CD4-positive, alpha-beta T cell (primary cell): ENCODE results near the gene CD83. TPM values are rescaled to one million over a fixed set of nuclear protein-coding genes. Genes with fewer than 3 reads are reported as not detected.

ENCODE experiments used
- ATAC-seq: fragments of 200-7000 bp; cut with Tn5 transposase; one replicate; pipeline ENCODE4 v1.10.0; 2022; ENCODE audit warnings: mild to moderate bottlenecking; ENCODE audit not compliant: poor library complexity
- CTCF ChIA-PET: fragments of 350-600 bp; sonication (Branson Sonifier 250); formaldehyde crosslinking; loops from one replicate; lab custom pipeline; 2021; ENCODE audit warnings: antibody characterized with exemption, inconsistent platforms; lab: Charles Lee
- POLR2A ChIA-PET: fragments of 350-600 bp; sonication (Branson Sonifier 250); formaldehyde crosslinking; loops from one replicate; lab custom pipeline; 2021; ENCODE audit warnings: antibody characterized with exemption, inconsistent platforms; lab: Charles Lee
- DNase-seq, 14 experiments: peaks; one replicate each; pipeline ENCODE4 v3.0.0-alpha.2; 2013 to 2020; ENCODE audit warnings: mixed read lengths in 2 of 14
- H3K27ac ChIP-seq, 2 donors: one replicate each; pipeline versions ENCODE4 v1.5.1 to v1.7.0; 2013; ENCODE audit warnings: low read length in 2 of 2, low read depth in 1 of 2, mild to moderate bottlenecking in 1 of 2
- H3K27me3 ChIP-seq, 2 experiments: 1 replicate in 1 of 2; 2 replicates in 1 of 2; pipeline versions ENCODE4 v1.6.1 to v1.7.0; 2013; ENCODE audit warnings: low read length in 2 of 2, control low read depth in 1 of 2, mild to moderate bottlenecking in 1 of 2, moderate library complexity in 1 of 2; ENCODE audit not compliant: insufficient read depth in 2 of 2, control insufficient read depth in 1 of 2
- H3K36me3 ChIP-seq: one replicate; pipeline ENCODE4 v1.6.1; 2013; ENCODE audit warnings: low read length, control low read depth; ENCODE audit not compliant: insufficient read depth
- H3K4me1 ChIP-seq: one replicate; pipeline ENCODE4 v1.6.1; 2013; ENCODE audit warnings: low read length, control low read depth; ENCODE audit not compliant: insufficient read depth
- H3K4me3 ChIP-seq: one replicate; pipeline ENCODE4 v1.5.1; 2013; ENCODE audit warnings: mild to moderate bottlenecking, low read length, moderate library complexity
- H3K9me3 ChIP-seq, 2 experiments: 1 replicate in 1 of 2; 2 replicates in 1 of 2; pipeline versions ENCODE4 v1.6.1 to v1.7.0; 2013; ENCODE audit warnings: low read length in 2 of 2, mild to moderate bottlenecking in 2 of 2, control low read depth in 1 of 2, moderate library complexity in 1 of 2; ENCODE audit not compliant: control insufficient read depth in 1 of 2, insufficient read depth in 1 of 2
- H3K27ac Mint-ChIP-seq: one replicate; pipeline ENCODE4 v1.8.0; 2020; ENCODE audit warnings: mixed read lengths
- H3K27me3 Mint-ChIP-seq: one replicate; pipeline ENCODE4 v1.8.0; 2021; ENCODE audit warnings: mixed read lengths
- H3K36me3 Mint-ChIP-seq: one replicate; pipeline ENCODE4 v1.8.0; 2021; ENCODE audit warnings: low read depth, mixed read lengths
- H3K4me1 Mint-ChIP-seq: one replicate; pipeline ENCODE4 v1.8.0; 2021; ENCODE audit warnings: low read depth, mixed read lengths
- H3K4me3 Mint-ChIP-seq: one replicate; pipeline ENCODE4 v1.8.0; 2020; ENCODE audit warnings: mild to moderate bottlenecking, mixed read lengths
- H3K9me3 Mint-ChIP-seq: one replicate; pipeline ENCODE4 v1.8.0; 2020; ENCODE audit warnings: mixed read lengths
- CTCF ChIP-seq: fragments of 200-600 bp; IDR thresholded peaks from one replicate; pipeline ENCODE4 v1.8.0; 2022; ENCODE audit warnings: antibody characterized with exemption, mild to moderate bottlenecking
- intact Hi-C, 2 experiments: fragments of 100-400 bp; cut with DNase I in 1 of 2; cut with micrococcal nuclease in 1 of 2; formaldehyde crosslinking; loops; one replicate each; pipeline versions ENCODE4 v1.15.1 to v1.9.0; 2023 to 2025; cut with DNase I, micrococcal nuclease
- total RNA-seq, 174 experiments: library from RNA in 2 of 174; stranded (reverse) in 2 of 174; gene quantifications; one replicate each; pipeline ENCODE4 v1.2.3 and lab custom pipeline; 2021 to 2026

The CD83 gene
- total RNA-seq, 2 experiments from 2014 or later: 35.3 to 36.4 TPM

- Mint-ChIP-seq H3K27ac (no peak overlapping the region), H3K27me3 (no peaks in the 10 kb centered on the region), H3K36me3 (no peaks in the 10 kb centered on the region), H3K9me3 (no peaks in the 10 kb centered on the region), H3K4me1 (no peaks in the 10 kb centered on the region), H3K4me3 (no peak overlapping the region)
- ChIA-PET POLR2A (no interaction called here), CTCF (interaction anchor here (2.0 kb wide), 1 partner anchor 16 kb away, joined by 8 read pairs; no protein-coding TSS in a partner anchor)
- H3K9me3 ChIP-seq: no peaks in the 10 kb centered on the region
- no peak for DNase-seq
- no peak for TF ChIP-seq CTCF
- intact Hi-C loops: no loop called here
- H3K4me1 ChIP-seq: no peaks in the 10 kb centered on the region
- H3K27ac ChIP-seq: no peak overlapping the region
- no peak for ATAC-seq
- H3K27me3 ChIP-seq: no peaks in the 10 kb centered on the region
- H3K4me3 ChIP-seq: no peak overlapping the region
- H3K36me3 ChIP-seq: no peaks in the 10 kb centered on the region
Measured at GRCh38 chr6:14082771-14083170, 34.8 kb upstream of the CD83 start.

GRCh38 chr6:14083262-14083661 is 34.3 kb upstream of the CD83 start:
- Mint-ChIP-seq H3K27me3 (no peaks in the 10 kb centered on the region), H3K4me1 (no peaks in the 10 kb centered on the region), H3K27ac (no peak overlapping the region), H3K36me3 (no peaks in the 10 kb centered on the region), H3K9me3 (no peaks in the 10 kb centered on the region), H3K4me3 (no peak overlapping the region)
- no peak for ATAC-seq
- no peak overlapping the region for H3K4me3 ChIP-seq
- H3K27ac ChIP-seq: no peak overlapping the region
- H3K27me3 ChIP-seq: no peaks in the 10 kb centered on the region
- H3K9me3 ChIP-seq: no peaks in the 10 kb centered on the region
- ChIA-PET POLR2A (interaction anchor here (0.5 kb wide), 1 partner anchor 494 kb away, joined by 3 read pairs; no protein-coding TSS in a partner anchor), CTCF (interaction anchor here (2.0 kb wide), 1 partner anchor 17 kb away, joined by 8 read pairs; no protein-coding TSS in a partner anchor)
- no peak for TF ChIP-seq CTCF
- no peaks in the 10 kb centered on the region for H3K4me1 ChIP-seq
- no peak for DNase-seq
- intact Hi-C loops: no loop called here
- H3K36me3 ChIP-seq: no peaks in the 10 kb centered on the region

GRCh38 chr6:14083751-14084150 is 33.8 kb upstream of the CD83 start:
- no peak overlapping the region for H3K4me3 Mint-ChIP-seq
- no peaks in the 10 kb centered on the region for H3K9me3 Mint-ChIP-seq
- Histone ChIP-seq H3K27ac (no peak overlapping the region), H3K27me3 (no peaks in the 10 kb centered on the region), H3K9me3 (no peaks in the 10 kb centered on the region), H3K4me1 (no peaks in the 10 kb centered on the region), H3K36me3 (no peaks in the 10 kb centered on the region), H3K4me3 (no peak overlapping the region)
- intact Hi-C loops: no loop called here
- H3K27me3 Mint-ChIP-seq: no peaks in the 10 kb centered on the region
- H3K4me1 Mint-ChIP-seq: no peaks in the 10 kb centered on the region
- TF ChIP-seq CTCF: no peak
- DNase-seq (no peak), ATAC-seq (no peak)
- no peaks in the 10 kb centered on the region for H3K36me3 Mint-ChIP-seq
- ChIA-PET CTCF (no interaction called here), POLR2A (interaction anchor here (0.5 to 0.6 kb wide), 2 partner anchors 9 to 493 kb away, joined by 3 read pairs; no protein-coding TSS in a partner anchor)
- no peak overlapping the region for H3K27ac Mint-ChIP-seq
